H1 (cell line): ENCODE results near the gene CDC42EP4.

ENCODE experiments used
- BRCA1 ChIP-seq: IDR thresholded peaks from 2 replicates; pipeline ENCODE4 v1.6.1; 2012; ENCODE audit warnings: low read depth, low read length, improper control_type of control experiment
- CBX8 ChIP-seq: fragments of 300-800, 300-1000 bp; sonication (generic); IDR thresholded peaks from 2 replicates; pipeline ENCODE4 v1.7.1; 2016; ENCODE audit warnings: low read depth, low read length, borderline replicate concordance
- CHD2 ChIP-seq: IDR thresholded peaks from 2 replicates; pipeline ENCODE4 v1.6.1; 2012; ENCODE audit warnings: low read length, improper control_type of control experiment
- CREB1 ChIP-seq: IDR thresholded peaks from 2 replicates; pipeline ENCODE4 v1.6.1; 2012; ENCODE audit warnings: inconsistent platforms
- EP300 ChIP-seq, 2 experiments: IDR thresholded peaks; 1 replicate in 1 of 2; 2 replicates in 1 of 2; pipeline ENCODE4 v1.6.1; 2011 to 2012; ENCODE audit warnings: low read depth in 2 of 2, low read length in 2 of 2, mild to moderate bottlenecking in 2 of 2, borderline replicate concordance in 1 of 2, inconsistent platforms in 1 of 2, moderate library complexity in 1 of 2
- EZH2 ChIP-seq: fragments of 200-600 bp; sonication (generic); IDR thresholded peaks from 2 replicates; pipeline ENCODE4 v1.7.1; 2012; ENCODE audit warnings: low read depth, mild to moderate bottlenecking, moderate library complexity, low read length, inconsistent platforms; ENCODE audit not compliant: severe bottlenecking
- MAX ChIP-seq: IDR thresholded peaks from 2 replicates; pipeline ENCODE4 v1.6.1; 2012; ENCODE audit warnings: inconsistent platforms
- POLR2A ChIP-seq, 2 experiments: IDR thresholded peaks; 1 replicate in 1 of 2; 2 replicates in 1 of 2; pipeline ENCODE4 v1.6.1; 2011; ENCODE audit warnings: low read depth in 2 of 2, low read length in 2 of 2, mild to moderate bottlenecking in 2 of 2; ENCODE audit errors: control extremely low read depth in 1 of 2
- POLR2AphosphoS5 ChIP-seq: IDR thresholded peaks from 2 replicates; pipeline ENCODE4 v1.6.1; 2011; ENCODE audit warnings: low read depth, low read length
- RFX5 ChIP-seq: IDR thresholded peaks from 2 replicates; pipeline ENCODE4 v1.6.1; 2011; ENCODE audit warnings: low read depth, low read length, improper control_type of control experiment, borderline replicate concordance
- SIRT6 ChIP-seq: IDR thresholded peaks from one replicate; pipeline ENCODE4 v1.7.1; 2012; ENCODE audit warnings: low read length, inconsistent platforms
- TEAD4 ChIP-seq: IDR thresholded peaks from 2 replicates; pipeline ENCODE4 v1.6.1; 2012; ENCODE audit warnings: low read depth, low read length, inconsistent platforms, mixed read lengths
- TF ChIP-seq, protein P1 (sequence below), 3 experiments: IDR thresholded peaks; 1 replicate in 2 of 3; 2 replicates in 1 of 3; pipeline versions ENCODE4 v1.5.1 to v1.6.1; 2011; ENCODE audit warnings: low read length in 3 of 3, mild to moderate bottlenecking in 3 of 3, inconsistent platforms in 2 of 3, low read depth in 1 of 3, moderate library complexity in 1 of 3; ENCODE audit not compliant: insufficient read depth in 1 of 3; ENCODE audit errors: control extremely low read depth in 1 of 3

DNA sequence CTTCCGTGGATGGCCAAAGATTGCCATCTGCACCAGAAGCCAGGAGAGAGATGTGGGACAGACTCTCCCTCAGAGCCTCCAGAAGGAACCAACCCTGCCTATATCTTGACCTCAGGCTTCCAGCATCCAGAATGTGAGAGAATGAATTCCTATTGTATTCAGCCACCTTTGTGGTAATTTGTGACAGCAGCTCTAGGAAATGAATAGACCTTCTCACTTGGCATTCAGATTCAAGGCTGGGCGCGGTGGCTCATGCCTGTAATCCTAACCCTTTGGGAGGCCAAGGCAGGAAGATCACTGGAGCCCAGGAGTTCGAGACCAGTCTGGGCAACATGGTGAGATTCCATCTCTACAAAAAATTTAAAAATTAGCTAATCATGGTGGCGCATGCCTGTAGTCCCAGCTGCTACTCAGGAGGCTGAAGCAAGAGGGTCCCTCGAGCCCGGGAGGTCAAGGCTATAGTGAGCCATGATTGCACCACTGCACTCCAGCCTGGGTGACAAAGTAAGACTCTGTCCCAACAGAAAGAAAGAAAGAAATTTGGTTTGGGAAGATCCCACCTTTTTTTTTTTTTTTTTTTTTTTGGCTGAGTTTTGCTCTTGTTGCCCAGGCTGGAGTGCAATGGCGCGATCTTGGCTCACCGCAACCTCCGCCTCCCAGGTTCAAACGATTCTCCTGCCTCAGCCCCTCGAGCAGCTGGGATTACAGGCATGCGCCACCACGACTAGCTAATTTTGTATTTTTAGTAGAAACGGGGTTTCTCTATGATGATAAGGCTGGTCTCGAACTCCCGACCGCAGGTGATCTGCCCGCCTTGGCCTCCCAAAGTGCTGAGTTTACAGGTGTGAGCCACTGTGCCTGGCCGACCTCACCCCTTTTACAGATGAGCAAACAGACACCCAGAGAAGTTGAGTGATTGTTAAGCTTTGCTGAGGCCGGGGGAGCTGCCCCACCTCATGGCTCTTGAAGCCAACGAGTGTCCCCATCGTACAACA lies 45.9 kb downstream of the CDC42EP4 start:
- no peak for TF ChIP-seq RFX5
- TF ChIP-seq, protein P1, sequence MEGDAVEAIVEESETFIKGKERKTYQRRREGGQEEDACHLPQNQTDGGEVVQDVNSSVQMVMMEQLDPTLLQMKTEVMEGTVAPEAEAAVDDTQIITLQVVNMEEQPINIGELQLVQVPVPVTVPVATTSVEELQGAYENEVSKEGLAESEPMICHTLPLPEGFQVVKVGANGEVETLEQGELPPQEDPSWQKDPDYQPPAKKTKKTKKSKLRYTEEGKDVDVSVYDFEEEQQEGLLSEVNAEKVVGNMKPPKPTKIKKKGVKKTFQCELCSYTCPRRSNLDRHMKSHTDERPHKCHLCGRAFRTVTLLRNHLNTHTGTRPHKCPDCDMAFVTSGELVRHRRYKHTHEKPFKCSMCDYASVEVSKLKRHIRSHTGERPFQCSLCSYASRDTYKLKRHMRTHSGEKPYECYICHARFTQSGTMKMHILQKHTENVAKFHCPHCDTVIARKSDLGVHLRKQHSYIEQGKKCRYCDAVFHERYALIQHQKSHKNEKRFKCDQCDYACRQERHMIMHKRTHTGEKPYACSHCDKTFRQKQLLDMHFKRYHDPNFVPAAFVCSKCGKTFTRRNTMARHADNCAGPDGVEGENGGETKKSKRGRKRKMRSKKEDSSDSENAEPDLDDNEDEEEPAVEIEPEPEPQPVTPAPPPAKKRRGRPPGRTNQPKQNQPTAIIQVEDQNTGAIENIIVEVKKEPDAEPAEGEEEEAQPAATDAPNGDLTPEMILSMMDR (IDR thresholded peaks at IDR 0.05; ENCODE audit: control extremely low read depth in 1 of 3, insufficient read depth in 1 of 3, low read depth in 1 of 3, low read length in 3 of 3): no peak
- no peak for TF ChIP-seq TEAD4
- no peak for TF ChIP-seq CBX8
- no peak for TF ChIP-seq POLR2A (IDR thresholded peaks at IDR 0.05; ENCODE audit: control extremely low read depth in 1 of 2, low read depth in 2 of 2, low read length in 2 of 2)
- no peak for TF ChIP-seq BRCA1
- no peak for TF ChIP-seq SIRT6
- no peak for TF ChIP-seq EZH2
- TF ChIP-seq CHD2: no peak
- no peak for TF ChIP-seq POLR2AphosphoS5
- no peak for TF ChIP-seq CREB1
- TF ChIP-seq MAX: no peak
- TF ChIP-seq EP300 (IDR thresholded peaks at IDR 0.05; ENCODE audit: borderline replicate concordance in 1 of 2, low read depth in 2 of 2, low read length in 2 of 2): no peak
